Smooth muscle cell (in vitro differentiated cells): Measurements from ENCODE around the gene COL4A5. TPM values are rescaled to one million over a fixed set of nuclear protein-coding genes. Genes with fewer than 3 reads are reported as not detected.

ENCODE experiments used
- DNase-seq: peaks from one replicate; lab custom pipeline; 2025; ENCODE audit not compliant: unreplicated experiment; lab: John Stamatoyannopoulos, UW
- H2AFZ ChIP-seq: fragments of 200-600 bp; sonication (generic); 2 replicates; pipeline ENCODE4 v1.6.0; 2016; ENCODE audit warnings: antibody characterized with exemption, low read depth, mild to moderate bottlenecking
- H3F3A ChIP-seq: fragments of 200-600 bp; sonication (generic); 2 replicates; pipeline ENCODE4 v1.6.0; 2017; ENCODE audit warnings: antibody characterized with exemption, low read depth
- H3K27ac ChIP-seq: fragments of 200-600 bp; sonication (generic); 2 replicates; pipeline ENCODE4 v1.5.1; 2016; ENCODE audit warnings: low read depth, mild to moderate bottlenecking
- H3K27me3 ChIP-seq: fragments of 200-600 bp; sonication (generic); 2 replicates; pipeline ENCODE4 v1.6.1; 2016; ENCODE audit warnings: low read depth, mild to moderate bottlenecking
- H3K36me3 ChIP-seq: fragments of 200-600 bp; sonication (generic); 2 replicates; pipeline ENCODE4 v1.5.1; 2016; ENCODE audit warnings: low read depth
- H3K4me1 ChIP-seq: fragments of 200-600 bp; sonication (generic); 2 replicates; pipeline ENCODE4 v1.5.1; 2016; ENCODE audit warnings: low read depth
- H3K4me2 ChIP-seq: fragments of 200-600 bp; sonication (generic); 2 replicates; pipeline ENCODE4 v1.6.0; 2016; ENCODE audit warnings: mild to moderate bottlenecking
- H3K4me3 ChIP-seq: fragments of 200-600 bp; sonication (generic); 2 replicates; pipeline ENCODE4 v1.5.1; 2016; ENCODE audit warnings: mild to moderate bottlenecking
- H3K79me2 ChIP-seq: fragments of 200-600 bp; sonication (generic); 2 replicates; pipeline ENCODE4 v1.6.0; 2016; ENCODE audit warnings: low read depth, mild to moderate bottlenecking
- H3K9ac ChIP-seq: fragments of 200-600 bp; sonication (generic); 2 replicates; pipeline ENCODE4 v1.6.0; 2016; ENCODE audit warnings: low read depth
- H3K9me3 ChIP-seq: fragments of 200-600 bp; sonication (generic); replicated peaks from 2 replicates; pipeline ENCODE4 v1.5.1; 2016; ENCODE audit warnings: low read depth
- H4K20me1 ChIP-seq: fragments of 200-600 bp; sonication (generic); 2 replicates; pipeline ENCODE4 v1.6.0; 2016; ENCODE audit warnings: low read depth
- WGBS: methylation state at CpG from one replicate; pipeline ENCODE4 v1.1.7; 2016; ENCODE audit warnings: low lambda C conversion rate; 5-methylcytosine and 5-hydroxymethylcytosine counted together
- polyA plus RNA-seq: library from polyadenylated mRNA; unstranded; fragments of >200 nt; fragmentation: Nextera tagmentation; extraction: Ambion mirVana; gene quantifications from 2 replicates; pipeline ENCODE4 v1.2.1, GENCODE V29; 2016
- total RNA-seq: library from RNA; depleted of rRNA; stranded (reverse); fragments of >200 nt; gene quantifications from 2 replicates; pipeline ENCODE4 v1.2.3, GENCODE V29; 2014
- TF ChIP-seq, protein P1 (sequence below): fragments of 200-600 bp; sonication (generic); IDR thresholded peaks from 2 replicates; pipeline ENCODE4 v1.5.1; 2017; ENCODE audit warnings: borderline replicate concordance, mild to moderate bottlenecking, antibody characterized with exemption; ENCODE audit not compliant: insufficient read depth, poor library complexity, severe bottlenecking

The COL4A5 gene
- total and polyA plus RNA-seq, 2 experiments from 2014 or later, result 42.3 to 101 TPM

DNA sequence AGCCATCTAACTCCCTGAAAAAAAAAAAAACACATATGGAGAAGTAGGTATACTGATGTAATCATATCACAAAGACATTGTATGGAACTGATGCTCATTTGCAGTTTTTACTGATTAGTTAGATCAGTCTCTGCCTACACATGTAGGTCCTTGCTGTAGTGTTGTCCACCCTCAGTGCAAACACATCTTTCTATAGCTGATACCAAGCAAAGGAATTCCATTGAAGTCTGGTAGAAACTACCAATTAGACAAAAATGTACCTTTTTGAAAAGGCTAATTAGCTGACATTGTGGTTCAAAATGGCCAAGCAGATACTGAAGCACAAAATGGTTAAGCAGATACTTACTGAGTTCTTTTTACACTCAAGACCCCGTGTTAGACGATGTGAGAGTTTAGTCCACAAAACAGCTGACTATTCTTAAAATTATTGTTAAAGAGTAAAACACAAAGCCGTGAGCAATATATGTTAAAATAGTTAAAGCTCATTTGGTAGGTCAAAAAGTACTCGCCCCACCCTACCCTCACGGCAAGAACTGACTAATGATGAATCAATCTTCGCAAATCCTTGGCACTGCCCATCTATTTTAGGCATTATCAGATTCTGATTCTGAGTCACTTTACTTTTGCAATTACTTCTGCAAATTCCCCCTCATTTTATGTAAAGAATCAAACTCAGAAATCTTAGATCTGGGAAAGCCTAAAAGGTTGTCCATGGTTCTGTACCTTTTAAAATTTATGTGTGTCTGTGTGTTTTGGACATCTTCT lies 41.8 kb upstream of the COL4A5 start:
- Histone ChIP-seq H3K27ac (peak overlapping the region; percentile 77), H3K4me2 (no peak overlapping the region), H3K9ac (peak overlapping the region; percentile 39), H3K27me3 (no peaks in the 10 kb centered on the region), H3K4me1 (peaks cover 10% of the 10 kb centered on the region), H4K20me1 (no peaks in the 10 kb centered on the region), H3K9me3 (no peaks in the 10 kb centered on the region), H3K79me2 (no peaks in the 10 kb centered on the region), H3K36me3 (no peaks in the 10 kb centered on the region), H2AFZ (no peak overlapping the region), H3K4me3 (no peak overlapping the region), H3F3A (no peaks in the 10 kb centered on the region)
- DNase-seq, result no peak
- WGBS, result 61% methylated on average over 6 of the region's 6 CpGs
- TF ChIP-seq, protein P1, sequence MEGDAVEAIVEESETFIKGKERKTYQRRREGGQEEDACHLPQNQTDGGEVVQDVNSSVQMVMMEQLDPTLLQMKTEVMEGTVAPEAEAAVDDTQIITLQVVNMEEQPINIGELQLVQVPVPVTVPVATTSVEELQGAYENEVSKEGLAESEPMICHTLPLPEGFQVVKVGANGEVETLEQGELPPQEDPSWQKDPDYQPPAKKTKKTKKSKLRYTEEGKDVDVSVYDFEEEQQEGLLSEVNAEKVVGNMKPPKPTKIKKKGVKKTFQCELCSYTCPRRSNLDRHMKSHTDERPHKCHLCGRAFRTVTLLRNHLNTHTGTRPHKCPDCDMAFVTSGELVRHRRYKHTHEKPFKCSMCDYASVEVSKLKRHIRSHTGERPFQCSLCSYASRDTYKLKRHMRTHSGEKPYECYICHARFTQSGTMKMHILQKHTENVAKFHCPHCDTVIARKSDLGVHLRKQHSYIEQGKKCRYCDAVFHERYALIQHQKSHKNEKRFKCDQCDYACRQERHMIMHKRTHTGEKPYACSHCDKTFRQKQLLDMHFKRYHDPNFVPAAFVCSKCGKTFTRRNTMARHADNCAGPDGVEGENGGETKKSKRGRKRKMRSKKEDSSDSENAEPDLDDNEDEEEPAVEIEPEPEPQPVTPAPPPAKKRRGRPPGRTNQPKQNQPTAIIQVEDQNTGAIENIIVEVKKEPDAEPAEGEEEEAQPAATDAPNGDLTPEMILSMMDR, result no peak

DNA sequence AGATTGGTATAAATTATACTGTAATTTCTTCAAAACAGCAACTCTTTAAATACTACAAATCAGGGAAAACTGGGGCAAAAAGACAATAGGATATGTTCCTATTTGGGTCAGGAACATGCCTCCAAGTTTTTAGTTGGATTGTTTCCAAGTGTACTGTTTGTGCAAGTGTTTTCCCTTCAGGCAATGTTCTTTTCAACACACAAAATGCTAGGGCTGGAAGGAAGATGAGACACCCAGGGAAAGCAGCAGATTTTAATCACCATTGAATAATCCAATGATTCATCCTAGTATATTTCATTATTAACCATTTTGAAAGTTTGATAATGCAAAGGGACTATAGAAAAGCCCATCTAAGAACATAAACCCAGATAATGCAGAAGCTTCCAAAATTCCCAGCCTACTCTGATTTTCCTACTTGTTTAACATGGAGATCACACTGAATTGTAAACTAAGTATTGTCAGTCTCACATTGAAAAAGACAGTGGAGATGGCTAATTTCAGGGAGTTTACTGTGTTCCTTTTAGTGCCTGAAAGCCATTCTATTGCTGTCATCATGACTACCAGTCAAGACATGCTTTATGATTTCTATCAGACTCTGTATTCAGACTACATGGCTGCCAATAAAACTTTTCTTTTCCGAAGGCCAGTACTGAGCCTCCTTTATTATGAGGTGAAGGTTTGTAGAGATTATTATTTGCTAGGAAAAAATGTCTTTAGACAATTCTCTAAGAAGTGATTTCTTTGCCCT lies 40.0 kb upstream of the COL4A5 start:
- no peak overlapping the region for H2AFZ ChIP-seq
- WGBS, result 36% methylated on average over 1 of the region's 1 CpG
- no peaks in the 10 kb centered on the region for H4K20me1 ChIP-seq
- peak overlapping the region; percentile 20 for H3K4me2 ChIP-seq
- no peaks in the 10 kb centered on the region for H3K79me2 ChIP-seq
- DNase-seq, result no peak
- no peak overlapping the region for H3K4me3 ChIP-seq
- H3K27ac ChIP-seq, result peak overlapping the region; percentile 77
- peak overlapping the region; percentile 21 for H3K9ac ChIP-seq
- H3K36me3 ChIP-seq, result no peaks in the 10 kb centered on the region
- H3K9me3 ChIP-seq, result no peaks in the 10 kb centered on the region
- H3F3A ChIP-seq, result no peaks in the 10 kb centered on the region
- H3K27me3 ChIP-seq, result no peaks in the 10 kb centered on the region
- peaks cover 10% of the 10 kb centered on the region for H3K4me1 ChIP-seq
- TF ChIP-seq, protein P1, result no peak

DNA sequence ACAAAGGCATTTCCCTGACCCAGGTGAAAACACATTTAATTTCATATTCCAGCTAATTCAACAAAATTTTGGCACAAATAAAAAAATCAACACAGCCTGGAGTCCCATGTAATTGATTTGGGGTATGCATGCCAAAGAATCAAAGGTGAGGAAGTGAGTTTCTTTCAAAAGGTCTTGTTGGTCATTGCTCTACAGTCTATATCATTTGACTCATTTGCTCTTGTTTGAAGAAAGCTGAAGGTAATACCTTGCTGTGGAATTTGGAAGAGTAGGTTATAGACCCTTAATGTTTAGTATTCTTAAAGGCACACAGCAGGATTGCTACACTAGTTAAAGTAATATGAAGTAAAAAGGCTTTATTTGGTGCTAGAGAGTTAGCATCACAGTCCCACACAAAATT lies 26.9 kb upstream of the COL4A5 start:
- Histone ChIP-seq H3F3A (no peaks in the 10 kb centered on the region), H3K9ac (no peak overlapping the region), H3K9me3 (peaks cover 2% of the 10 kb centered on the region), H3K79me2 (no peaks in the 10 kb centered on the region), H3K27ac (no peak overlapping the region), H3K4me2 (no peak overlapping the region), H3K27me3 (no peaks in the 10 kb centered on the region), H3K4me3 (no peak overlapping the region), H3K4me1 (peaks cover 6% of the 10 kb centered on the region), H3K36me3 (no peaks in the 10 kb centered on the region), H2AFZ (no peak overlapping the region), H4K20me1 (no peaks in the 10 kb centered on the region)
- TF ChIP-seq, protein P1, result no peak
- DNase-seq, result no peak
